ENCODE results near the gene DKC1.

Gene DKC1

GRCh38 chrX:154762537-154763296 is at the start of gene DKC1:
TSS of gene DKC1 (plus strand) at chrX:154762864. CDS start at chrX:154762966, 102 bp downstream.
- peak; percentile 95 for DNase-seq (ENCODE audit: low read depth)

GRCh38 chrX:154714925-154715324 is 47.7 kb upstream of the DKC1 start:
- DNase-seq (ENCODE audit: low read depth) = peak; percentile 58

- DNase-seq (ENCODE audit: low read depth) = no peak
Observed at GRCh38 chrX:154715825-154716224, 46.8 kb upstream of the DKC1 start.

GRCh38 chrX:154717824-154718223 is 44.8 kb upstream of the DKC1 start:
- peak; percentile 71 for DNase-seq (ENCODE audit: low read depth)

- DNase-seq (ENCODE audit: low read depth) = no peak
Observed at GRCh38 chrX:154718616-154719015, 44.0 kb upstream of the DKC1 start.

GRCh38 chrX:154719132-154719675 is 43.5 kb upstream of the DKC1 start:
- peak; percentile 63 for DNase-seq (ENCODE audit: low read depth)

- no peak for DNase-seq (ENCODE audit: low read depth)
Observed at GRCh38 chrX:154720067-154720466, 42.6 kb upstream of the DKC1 start.

GRCh38 chrX:154721155-154721554 is 41.5 kb upstream of the DKC1 start:
- DNase-seq (ENCODE audit: low read depth) = no peak

GRCh38 chrX:154724993-154725756 is 37.5 kb upstream of the DKC1 start:
- DNase-seq (ENCODE audit: low read depth) = no peak

- DNase-seq (ENCODE audit: low read depth) = no peak
Observed at GRCh38 chrX:154727418-154727817, 35.2 kb upstream of the DKC1 start.

GRCh38 chrX:154727871-154728270 is 34.8 kb upstream of the DKC1 start:
- DNase-seq (ENCODE audit: low read depth) = peak; percentile 68

- DNase-seq (ENCODE audit: low read depth) = no peak
Observed at GRCh38 chrX:154728431-154729190, 34.1 kb upstream of the DKC1 start.

- no peak for DNase-seq (ENCODE audit: low read depth)
Observed at GRCh38 chrX:154729439-154729838, 33.2 kb upstream of the DKC1 start.

GRCh38 chrX:154730253-154730891 is 32.3 kb upstream of the DKC1 start:
- DNase-seq (ENCODE audit: low read depth) = peak; percentile 83

- no peak for DNase-seq (ENCODE audit: low read depth)
Observed at GRCh38 chrX:154731184-154731583, 31.5 kb upstream of the DKC1 start.

- DNase-seq (ENCODE audit: low read depth) = no peak
Observed at GRCh38 chrX:154731881-154732280, 30.8 kb upstream of the DKC1 start.

- peak; percentile 68 for DNase-seq (ENCODE audit: low read depth)
Observed at GRCh38 chrX:154732421-154733065, 30.1 kb upstream of the DKC1 start.

- peak; percentile 58 for DNase-seq (ENCODE audit: low read depth)
Observed at GRCh38 chrX:154733066-154733425, 29.6 kb upstream of the DKC1 start.

GRCh38 chrX:154734061-154734781 is 28.4 kb upstream of the DKC1 start:
- DNase-seq (ENCODE audit: low read depth) = peak; percentile 70

- DNase-seq (ENCODE audit: low read depth) = peak; percentile 94
Observed at GRCh38 chrX:154735695-154736393, 26.8 kb upstream of the DKC1 start.
